GM12873 (cell line): ENCODE data around the gene RHEX.

Experiments
- CTCF ChIP-seq: IDR thresholded peaks from 2 replicates; pipeline ENCODE4 v1.5.1; 2012; ENCODE audit warnings: low read depth, mild to moderate bottlenecking, moderate library complexity, low read length, control low read depth; ENCODE audit not compliant: insufficient read depth; ENCODE audit errors: missing control alignments

RHEX gene

GRCh38 chr1:206082831-206083695, 30.1 kb downstream of the RHEX start:
- no peak for TF ChIP-seq CTCF

- no peak for TF ChIP-seq CTCF
Measured at GRCh38 chr1:206083750-206084149, 30.8 kb downstream of the RHEX start.

- no peak for TF ChIP-seq CTCF
Measured at GRCh38 chr1:206087091-206087490, 34.1 kb downstream of the RHEX start.

GRCh38 chr1:206089341-206089740, 36.4 kb downstream of the RHEX start:
- TF ChIP-seq CTCF: no peak

- no peak for TF ChIP-seq CTCF
Measured at GRCh38 chr1:206094024-206094423, 41.1 kb downstream of the RHEX start.

GRCh38 chr1:206097381-206097780, 44.4 kb downstream of the RHEX start:
- TF ChIP-seq CTCF: no peak

- no peak for TF ChIP-seq CTCF
Measured at GRCh38 chr1:206098242-206098919, 45.4 kb downstream of the RHEX start.
